ENCODE measurements around the gene ZNF629. TPM values are rescaled to one million over a fixed set of nuclear protein-coding genes. Genes with fewer than 3 reads are reported as not detected.
"Not testable (repeated sequence)": the region's sequence is repeated elsewhere in the genome, so short reads cannot be mapped to it uniquely, and the experiment has no call there.

The ZNF629 gene
- 4.8 and 6.3 TPM in 2 replicates for total RNA-seq (2014; rRNA removed; shearing (Covaris generic); ENCODE audit: low replicate concordance)

DNA sequence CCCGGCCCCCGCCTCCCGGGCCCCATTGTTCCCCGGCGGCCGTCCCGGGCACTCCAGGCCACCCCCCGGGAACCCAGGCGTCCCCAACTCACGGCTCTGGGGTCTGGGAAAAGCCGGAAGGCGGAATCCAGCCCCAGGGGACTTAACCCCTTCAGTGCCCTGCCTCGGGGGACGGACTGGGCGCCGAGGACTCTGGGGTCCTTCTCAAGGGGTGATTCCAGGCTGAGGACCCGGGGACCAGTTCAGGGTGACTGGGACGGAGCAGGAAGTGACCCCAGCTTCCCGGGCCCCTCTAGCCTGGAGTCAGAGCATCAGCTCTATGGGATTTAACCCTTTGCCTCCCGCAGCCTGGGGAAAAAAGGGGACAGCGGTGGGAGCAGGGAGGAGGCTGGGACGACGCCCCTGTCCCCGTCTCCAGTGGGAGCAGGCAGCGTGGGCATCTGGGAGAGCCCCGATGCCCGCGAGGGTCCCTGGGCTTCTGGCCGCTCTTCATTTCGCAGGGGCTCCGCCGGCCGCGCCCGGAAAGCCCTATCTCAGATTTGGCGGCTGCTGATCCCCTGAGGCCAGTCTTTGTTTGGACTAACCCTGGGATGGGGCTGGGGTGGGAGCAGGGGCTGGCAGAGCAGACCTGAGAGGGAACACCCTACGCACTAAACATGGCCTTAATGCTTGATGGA lies at the start of gene ZNF629:
Gene ZNF629 (minus strand): TSS at position 270 of the 677 bp plus-strand sequence. CDS start 2,723 bp downstream, outside the sequence.
- peak; percentile 74 for DNase-seq
- Histone ChIP-seq H4K20me1 (ENCODE audit: insufficient read depth, low read depth, low read length) (no peaks in the 10 kb centered on the region), H3K36me3 (ENCODE audit: insufficient read depth, low read length) (no peaks in the 10 kb centered on the region), H3K4me1 (ENCODE audit: low read length) (peaks cover 11% of the 10 kb centered on the region), H3K79me2 (ENCODE audit: low read length) (peaks cover 9% of the 10 kb centered on the region), H2AFZ (ENCODE audit: low read length) (peak within 1 kb of the TSS; percentile 75; the same call in 1 of the 2 replicates), H3K4me2 (ENCODE audit: low read depth, low read length, poor library complexity, severe bottlenecking) (peak within 1 kb of the TSS; percentile 74), H3K27me3 (ENCODE audit: low read length) (no peaks in the 10 kb centered on the region), H3K4me3 (ENCODE audit: low read length) (peak within 1 kb of the TSS; percentile 74), H3K27ac (ENCODE audit: low read length) (no peak within 1 kb of the TSS), H3K9me2 (replicated peaks; ENCODE audit: insufficient read depth, low read length) (no peaks in the 10 kb centered on the region), H3K9ac (ENCODE audit: low read length) (peak within 1 kb of the TSS; percentile 74), H3K9me3 (ENCODE audit: low read length) (no peaks in the 10 kb centered on the region)

GRCh38 chr16:30834130-30834740 lies 47.2 kb upstream of the ZNF629 start:
- Histone ChIP-seq H3K36me3 (ENCODE audit: insufficient read depth, low read length) (no peaks in the 10 kb centered on the region), H3K9me2 (replicated peaks; ENCODE audit: insufficient read depth, low read length) (no peaks in the 10 kb centered on the region), H3K27me3 (ENCODE audit: low read length) (no peaks in the 10 kb centered on the region), H4K20me1 (ENCODE audit: insufficient read depth, low read depth, low read length) (no peaks in the 10 kb centered on the region), H2AFZ (ENCODE audit: low read length) (no peak overlapping the region), H3K4me3 (ENCODE audit: low read length) (no peak overlapping the region), H3K9me3 (ENCODE audit: low read length) (no peaks in the 10 kb centered on the region), H3K79me2 (ENCODE audit: low read length) (no peaks in the 10 kb centered on the region), H3K4me2 (ENCODE audit: low read depth, low read length, poor library complexity, severe bottlenecking) (no peak overlapping the region), H3K27ac (ENCODE audit: low read length) (no peak overlapping the region), H3K4me1 (ENCODE audit: low read length) (no peaks in the 10 kb centered on the region), H3K9ac (ENCODE audit: low read length) (no peak overlapping the region)
- DNase-seq = no peak

- H2AFZ ChIP-seq (ENCODE audit: low read length) = no peak overlapping the region
- no peaks in the 10 kb centered on the region for H3K9me3 ChIP-seq (ENCODE audit: low read length)
- H3K27ac ChIP-seq (ENCODE audit: low read length) = no peak overlapping the region
- H3K9ac ChIP-seq (ENCODE audit: low read length) = no peak overlapping the region
- no peaks in the 10 kb centered on the region for H3K36me3 ChIP-seq (ENCODE audit: insufficient read depth, low read length)
- no peaks in the 10 kb centered on the region for H3K27me3 ChIP-seq (ENCODE audit: low read length)
- H3K4me1 ChIP-seq (ENCODE audit: low read length) = no peaks in the 10 kb centered on the region
- H3K9me2 ChIP-seq (replicated peaks; ENCODE audit: insufficient read depth, low read length) = no peaks in the 10 kb centered on the region
- no peaks in the 10 kb centered on the region for H3K79me2 ChIP-seq (ENCODE audit: low read length)
- no peak overlapping the region for H3K4me3 ChIP-seq (ENCODE audit: low read length)
- no peak for DNase-seq
- H4K20me1 ChIP-seq (ENCODE audit: insufficient read depth, low read depth, low read length) = no peaks in the 10 kb centered on the region
- no peak overlapping the region for H3K4me2 ChIP-seq (ENCODE audit: low read depth, low read length, poor library complexity, severe bottlenecking)
Observed at GRCh38 chr16:30830072-30830417, 43.0 kb upstream of the ZNF629 start.

DNA sequence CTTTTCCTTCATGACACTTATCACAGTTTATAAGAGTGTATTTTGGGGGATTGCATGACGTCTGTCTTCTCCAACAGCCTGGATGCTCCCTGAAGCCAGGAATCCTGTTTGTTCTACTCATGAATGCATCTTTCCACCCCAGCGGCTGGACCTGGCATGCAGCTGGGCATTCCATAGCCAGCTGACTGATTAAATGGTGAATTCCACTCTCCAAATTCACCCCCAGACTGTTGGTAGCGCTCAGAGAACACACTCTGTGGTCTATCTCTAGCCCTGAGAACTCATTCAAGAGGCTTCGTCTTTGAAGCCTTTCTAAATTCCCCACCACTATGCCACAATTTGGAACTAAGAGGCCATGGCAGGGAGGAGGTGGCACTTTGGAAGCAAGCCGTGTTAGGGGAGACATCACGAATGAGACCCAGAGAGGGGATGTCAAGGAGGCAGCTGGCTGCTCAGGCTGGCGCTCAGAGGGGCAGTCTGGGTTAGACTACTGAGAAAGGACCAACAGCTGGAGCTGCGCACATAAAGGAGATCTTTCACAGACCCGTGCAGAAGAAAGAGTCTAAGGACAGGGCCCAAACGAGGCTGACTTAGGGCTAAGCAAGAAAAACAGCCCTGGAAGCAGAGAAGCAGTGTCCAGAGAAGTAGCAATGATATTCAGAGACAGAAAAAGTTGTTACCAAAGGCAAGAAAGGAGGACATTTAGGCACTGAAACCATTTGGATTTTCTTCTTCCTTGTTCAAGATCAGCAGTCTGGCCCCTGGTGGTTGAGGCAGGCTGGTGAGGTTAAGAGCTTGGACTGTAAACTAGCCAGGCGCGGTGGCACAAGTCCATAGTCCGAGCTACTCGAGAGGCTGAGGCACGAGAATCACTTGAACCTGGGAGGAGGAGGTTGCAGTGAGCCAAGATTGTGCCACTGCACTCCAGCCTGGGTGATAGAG lies 42.4 kb upstream of the ZNF629 start:
- Histone ChIP-seq H3K9ac (ENCODE audit: low read length) (no peak overlapping the region), H3K4me3 (ENCODE audit: low read length) (no peak overlapping the region), H3K27ac (ENCODE audit: low read length) (no peak overlapping the region), H3K4me1 (ENCODE audit: low read length) (no peaks in the 10 kb centered on the region), H3K79me2 (ENCODE audit: low read length) (no peaks in the 10 kb centered on the region), H3K9me3 (ENCODE audit: low read length) (no peaks in the 10 kb centered on the region), H2AFZ (ENCODE audit: low read length) (no peak overlapping the region), H3K4me2 (ENCODE audit: low read depth, low read length, poor library complexity, severe bottlenecking) (no peak overlapping the region), H4K20me1 (ENCODE audit: insufficient read depth, low read depth, low read length) (no peaks in the 10 kb centered on the region), H3K36me3 (ENCODE audit: insufficient read depth, low read length) (no peaks in the 10 kb centered on the region), H3K9me2 (replicated peaks; ENCODE audit: insufficient read depth, low read length) (no peaks in the 10 kb centered on the region), H3K27me3 (ENCODE audit: low read length) (no peaks in the 10 kb centered on the region)
- DNase-seq = no peak

DNA sequence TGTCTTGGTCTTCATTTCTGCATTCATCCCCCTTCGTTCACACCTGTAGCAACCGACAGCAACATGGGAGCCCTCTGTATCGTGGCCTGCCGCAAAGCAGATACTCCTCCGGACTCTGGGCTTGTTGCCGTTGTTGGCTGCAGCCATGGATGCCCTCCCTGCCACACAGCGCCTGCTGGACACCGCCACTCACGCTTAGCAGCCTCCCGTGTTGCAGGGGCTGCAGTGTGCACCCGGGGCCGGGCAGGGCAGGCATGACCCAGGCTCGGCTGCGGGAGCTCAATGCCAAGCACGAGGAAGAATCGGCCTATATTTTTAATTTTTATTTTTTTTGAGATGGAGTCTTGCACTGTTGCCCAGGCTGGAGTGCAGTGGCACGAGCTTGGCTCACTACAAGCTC lies 34.9 kb upstream of the ZNF629 start:
- Histone ChIP-seq H3K27ac (ENCODE audit: low read length) (no peak overlapping the region), H3K9me3 (ENCODE audit: low read length) (no peaks in the 10 kb centered on the region), H3K4me1 (ENCODE audit: low read length) (no peaks in the 10 kb centered on the region), H3K36me3 (ENCODE audit: insufficient read depth, low read length) (no peaks in the 10 kb centered on the region), H3K79me2 (ENCODE audit: low read length) (no peaks in the 10 kb centered on the region), H3K4me2 (ENCODE audit: low read depth, low read length, poor library complexity, severe bottlenecking) (no peak overlapping the region), H3K4me3 (ENCODE audit: low read length) (no peak overlapping the region), H3K9me2 (replicated peaks; ENCODE audit: insufficient read depth, low read length) (no peaks in the 10 kb centered on the region), H3K9ac (ENCODE audit: low read length) (no peak overlapping the region), H4K20me1 (ENCODE audit: insufficient read depth, low read depth, low read length) (no peaks in the 10 kb centered on the region), H3K27me3 (ENCODE audit: low read length) (no peaks in the 10 kb centered on the region), H2AFZ (ENCODE audit: low read length) (no peak overlapping the region)
- DNase-seq = no peak

GRCh38 chr16:30821441-30821840 lies 34.4 kb upstream of the ZNF629 start:
- H3K4me2 ChIP-seq (ENCODE audit: low read depth, low read length, poor library complexity, severe bottlenecking); H3K36me3 ChIP-seq (ENCODE audit: insufficient read depth, low read length); H3K4me1 ChIP-seq (ENCODE audit: low read length); H3K9me2 ChIP-seq (replicated peaks; ENCODE audit: insufficient read depth, low read length); H3K27ac ChIP-seq (ENCODE audit: low read length); H2AFZ ChIP-seq (ENCODE audit: low read length); H3K79me2 ChIP-seq (ENCODE audit: low read length); H4K20me1 ChIP-seq (ENCODE audit: insufficient read depth, low read depth, low read length); H3K9ac ChIP-seq (ENCODE audit: low read length); DNase-seq; H3K9me3 ChIP-seq (ENCODE audit: low read length); H3K27me3 ChIP-seq (ENCODE audit: low read length); H3K4me3 ChIP-seq (ENCODE audit: low read length): not testable (repeated sequence)

- no peak overlapping the region for H3K27ac ChIP-seq (ENCODE audit: low read length)
- no peaks in the 10 kb centered on the region for H3K36me3 ChIP-seq (ENCODE audit: insufficient read depth, low read length)
- no peak overlapping the region for H3K4me2 ChIP-seq (ENCODE audit: low read depth, low read length, poor library complexity, severe bottlenecking)
- H3K4me3 ChIP-seq (ENCODE audit: low read length) = no peak overlapping the region
- no peaks in the 10 kb centered on the region for H3K79me2 ChIP-seq (ENCODE audit: low read length)
- H3K9ac ChIP-seq (ENCODE audit: low read length) = no peak overlapping the region
- H2AFZ ChIP-seq (ENCODE audit: low read length) = no peak overlapping the region
- no peaks in the 10 kb centered on the region for H4K20me1 ChIP-seq (ENCODE audit: insufficient read depth, low read depth, low read length)
- no peak for DNase-seq
- no peaks in the 10 kb centered on the region for H3K4me1 ChIP-seq (ENCODE audit: low read length)
- no peaks in the 10 kb centered on the region for H3K9me2 ChIP-seq (replicated peaks; ENCODE audit: insufficient read depth, low read length)
- H3K9me3 ChIP-seq (ENCODE audit: low read length) = no peaks in the 10 kb centered on the region
- H3K27me3 ChIP-seq (ENCODE audit: low read length) = no peaks in the 10 kb centered on the region
Observed at GRCh38 chr16:30820952-30821421, 34.0 kb upstream of the ZNF629 start.

GRCh38 chr16:30816769-30817168 lies 29.8 kb upstream of the ZNF629 start:
- H3K9me3 ChIP-seq (ENCODE audit: low read length) = no peaks in the 10 kb centered on the region
- H3K27me3 ChIP-seq (ENCODE audit: low read length) = no peaks in the 10 kb centered on the region
- no peak overlapping the region for H2AFZ ChIP-seq (ENCODE audit: low read length)
- H3K36me3 ChIP-seq (ENCODE audit: insufficient read depth, low read length) = no peaks in the 10 kb centered on the region
- H4K20me1 ChIP-seq (ENCODE audit: insufficient read depth, low read depth, low read length) = no peaks in the 10 kb centered on the region
- H3K79me2 ChIP-seq (ENCODE audit: low read length) = no peaks in the 10 kb centered on the region
- H3K4me2 ChIP-seq (ENCODE audit: low read depth, low read length, poor library complexity, severe bottlenecking) = no peak overlapping the region
- no peak for DNase-seq
- H3K9ac ChIP-seq (ENCODE audit: low read length) = no peak overlapping the region
- no peak overlapping the region for H3K27ac ChIP-seq (ENCODE audit: low read length)
- peaks cover 12% of the 10 kb centered on the region for H3K4me1 ChIP-seq (ENCODE audit: low read length)
- no peak overlapping the region for H3K4me3 ChIP-seq (ENCODE audit: low read length)
- H3K9me2 ChIP-seq (replicated peaks; ENCODE audit: insufficient read depth, low read length) = no peaks in the 10 kb centered on the region

Measured in Karpas-422 (cell line).